ENCODE data around the gene MRGPRE.

- TF ChIP-seq CTCF (IDR thresholded peaks at IDR 0.05; ENCODE audit: low read depth, low read length, poor library complexity, severe bottlenecking): no peak
- no peak for TF ChIP-seq EZH2phosphoT487 (IDR thresholded peaks at IDR 0.05; ENCODE audit: borderline replicate concordance, low read length)
These were observed 29.9 kb downstream of the MRGPRE start for GRCh38 chr11:3202305-3202704.
